ENCODE data around the gene FCHSD2. TPM values are rescaled to one million over a fixed set of nuclear protein-coding genes. Genes with fewer than 3 reads are reported as not detected.

Gene FCHSD2
- total and polyA plus RNA-seq, 4 donors, result 7.6 to 18.7 (median 9.9) TPM

DNA sequence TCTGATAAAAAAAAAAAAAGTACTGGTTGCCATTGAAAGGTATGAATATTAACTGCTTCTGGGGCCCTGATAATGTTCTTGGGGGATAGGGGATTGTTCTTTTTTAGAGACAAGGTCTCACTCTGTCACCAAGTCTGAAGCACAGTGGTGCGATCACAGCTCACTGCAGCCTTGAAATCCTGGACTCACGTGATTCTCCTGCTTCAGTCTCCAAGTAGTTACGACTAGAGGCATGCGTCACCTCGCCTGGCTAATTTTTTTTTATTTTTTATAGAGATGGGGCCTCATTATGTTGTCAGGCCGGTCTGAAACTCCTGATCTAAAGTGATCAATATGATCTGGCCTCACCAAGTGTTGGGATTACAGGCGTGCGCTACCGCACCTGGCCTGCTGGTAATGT lies 63.5 kb downstream of the FCHSD2 start:
- TF ChIP-seq GABPA (IDR thresholded peaks at IDR 0.05 in 1 of 2, conservative IDR thresholded peaks at IDR 0.05 in 1 of 2), result no peak
- TF ChIP-seq RXRA (IDR thresholded peaks at IDR 0.05), result no peak
- no peak for TF ChIP-seq HNF4A (conservative IDR thresholded peaks at IDR 0.05)
- TF ChIP-seq, protein P1, sequence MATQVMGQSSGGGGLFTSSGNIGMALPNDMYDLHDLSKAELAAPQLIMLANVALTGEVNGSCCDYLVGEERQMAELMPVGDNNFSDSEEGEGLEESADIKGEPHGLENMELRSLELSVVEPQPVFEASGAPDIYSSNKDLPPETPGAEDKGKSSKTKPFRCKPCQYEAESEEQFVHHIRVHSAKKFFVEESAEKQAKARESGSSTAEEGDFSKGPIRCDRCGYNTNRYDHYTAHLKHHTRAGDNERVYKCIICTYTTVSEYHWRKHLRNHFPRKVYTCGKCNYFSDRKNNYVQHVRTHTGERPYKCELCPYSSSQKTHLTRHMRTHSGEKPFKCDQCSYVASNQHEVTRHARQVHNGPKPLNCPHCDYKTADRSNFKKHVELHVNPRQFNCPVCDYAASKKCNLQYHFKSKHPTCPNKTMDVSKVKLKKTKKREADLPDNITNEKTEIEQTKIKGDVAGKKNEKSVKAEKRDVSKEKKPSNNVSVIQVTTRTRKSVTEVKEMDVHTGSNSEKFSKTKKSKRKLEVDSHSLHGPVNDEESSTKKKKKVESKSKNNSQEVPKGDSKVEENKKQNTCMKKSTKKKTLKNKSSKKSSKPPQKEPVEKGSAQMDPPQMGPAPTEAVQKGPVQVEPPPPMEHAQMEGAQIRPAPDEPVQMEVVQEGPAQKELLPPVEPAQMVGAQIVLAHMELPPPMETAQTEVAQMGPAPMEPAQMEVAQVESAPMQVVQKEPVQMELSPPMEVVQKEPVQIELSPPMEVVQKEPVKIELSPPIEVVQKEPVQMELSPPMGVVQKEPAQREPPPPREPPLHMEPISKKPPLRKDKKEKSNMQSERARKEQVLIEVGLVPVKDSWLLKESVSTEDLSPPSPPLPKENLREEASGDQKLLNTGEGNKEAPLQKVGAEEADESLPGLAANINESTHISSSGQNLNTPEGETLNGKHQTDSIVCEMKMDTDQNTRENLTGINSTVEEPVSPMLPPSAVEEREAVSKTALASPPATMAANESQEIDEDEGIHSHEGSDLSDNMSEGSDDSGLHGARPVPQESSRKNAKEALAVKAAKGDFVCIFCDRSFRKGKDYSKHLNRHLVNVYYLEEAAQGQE (IDR thresholded peaks at IDR 0.05), result no peak
- TF ChIP-seq, protein P2, sequence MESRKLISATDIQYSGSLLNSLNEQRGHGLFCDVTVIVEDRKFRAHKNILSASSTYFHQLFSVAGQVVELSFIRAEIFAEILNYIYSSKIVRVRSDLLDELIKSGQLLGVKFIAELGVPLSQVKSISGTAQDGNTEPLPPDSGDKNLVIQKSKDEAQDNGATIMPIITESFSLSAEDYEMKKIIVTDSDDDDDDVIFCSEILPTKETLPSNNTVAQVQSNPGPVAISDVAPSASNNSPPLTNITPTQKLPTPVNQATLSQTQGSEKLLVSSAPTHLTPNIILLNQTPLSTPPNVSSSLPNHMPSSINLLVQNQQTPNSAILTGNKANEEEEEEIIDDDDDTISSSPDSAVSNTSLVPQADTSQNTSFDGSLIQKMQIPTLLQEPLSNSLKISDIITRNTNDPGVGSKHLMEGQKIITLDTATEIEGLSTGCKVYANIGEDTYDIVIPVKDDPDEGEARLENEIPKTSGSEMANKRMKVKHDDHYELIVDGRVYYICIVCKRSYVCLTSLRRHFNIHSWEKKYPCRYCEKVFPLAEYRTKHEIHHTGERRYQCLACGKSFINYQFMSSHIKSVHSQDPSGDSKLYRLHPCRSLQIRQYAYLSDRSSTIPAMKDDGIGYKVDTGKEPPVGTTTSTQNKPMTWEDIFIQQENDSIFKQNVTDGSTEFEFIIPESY (IDR thresholded peaks at IDR 0.05), result no peak
- TF ChIP-seq YY1 (IDR thresholded peaks at IDR 0.05), result no peak
- TF ChIP-seq, protein P3, sequence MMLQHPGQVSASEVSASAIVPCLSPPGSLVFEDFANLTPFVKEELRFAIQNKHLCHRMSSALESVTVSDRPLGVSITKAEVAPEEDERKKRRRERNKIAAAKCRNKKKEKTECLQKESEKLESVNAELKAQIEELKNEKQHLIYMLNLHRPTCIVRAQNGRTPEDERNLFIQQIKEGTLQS (IDR thresholded peaks at IDR 0.05), result no peak
- H3K4me1 ChIP-seq (ENCODE audit: control insufficient read depth in 4 of 4, insufficient read depth in 4 of 4, low read length in 3 of 4), result peaks cover 0 to 2% (median under 1%) of the 10 kb centered on the region in 4 donors
- WGBS, result 98% methylated on average over 9 of the region's 9 CpGs
- DNase-seq (ENCODE audit: low spot score), result no peak
- H3K9ac ChIP-seq (ENCODE audit: low read depth in 1 of 2, low read length in 2 of 2), result no peak overlapping the region
- H3K27me3 ChIP-seq (ENCODE audit: control insufficient read depth in 4 of 4, insufficient read depth in 4 of 4, low read length in 3 of 4), result no peaks in the 10 kb centered on the region
- no peak overlapping the region for H3K27ac ChIP-seq (ENCODE audit: low read depth in 1 of 2, low read length in 2 of 2)
- peaks cover 0 to 5% (median 2%) of the 10 kb centered on the region in 4 donors for H3K36me3 ChIP-seq (ENCODE audit: control insufficient read depth in 4 of 4, insufficient read depth in 3 of 4, low read depth in 1 of 4, low read length in 3 of 4)
- peaks cover 0 to 4% (median 0%) of the 10 kb centered on the region in 4 donors for H3K9me3 ChIP-seq (ENCODE audit: control insufficient read depth in 4 of 4, low read length in 3 of 4)
- no peak overlapping the region for H3K4me3 ChIP-seq (ENCODE audit: low read depth in 1 of 3, low read length in 3 of 3)

DNA sequence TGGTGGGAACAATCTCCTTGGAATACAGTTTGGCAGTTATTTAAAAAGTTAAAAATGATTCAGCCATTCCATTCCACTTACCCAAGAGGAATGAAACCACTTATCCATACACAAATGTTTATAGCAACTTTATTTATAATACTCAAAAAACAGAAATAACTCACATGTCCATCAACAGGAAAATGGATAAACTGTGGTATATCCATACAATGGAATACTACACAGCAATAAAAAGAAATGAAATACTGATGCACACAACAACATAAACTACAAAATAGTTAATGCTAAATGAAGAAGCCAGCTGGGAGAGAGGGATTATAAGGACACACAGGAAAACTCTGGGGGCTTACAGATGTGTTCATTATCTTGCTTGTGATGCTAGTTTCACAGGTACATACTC lies 64.7 kb downstream of the FCHSD2 start:
- H3K27ac ChIP-seq (ENCODE audit: low read depth in 1 of 2, low read length in 2 of 2), result no peak overlapping the region
- no peak overlapping the region for H3K9ac ChIP-seq (ENCODE audit: low read depth in 1 of 2, low read length in 2 of 2)
- no peak overlapping the region for H3K4me3 ChIP-seq (ENCODE audit: low read depth in 1 of 3, low read length in 3 of 3)
- H3K4me1 ChIP-seq (ENCODE audit: control insufficient read depth in 4 of 4, insufficient read depth in 4 of 4, low read length in 3 of 4), result peaks cover 0 to 9% (median 8%) of the 10 kb centered on the region in 4 donors
- peaks cover 0 to 5% (median 2%) of the 10 kb centered on the region in 4 donors for H3K36me3 ChIP-seq (ENCODE audit: control insufficient read depth in 4 of 4, insufficient read depth in 3 of 4, low read depth in 1 of 4, low read length in 3 of 4)
- no peak for DNase-seq (ENCODE audit: low spot score)
- peaks cover 0 to 4% (median 0%) of the 10 kb centered on the region in 4 donors for H3K9me3 ChIP-seq (ENCODE audit: control insufficient read depth in 4 of 4, low read length in 3 of 4)
- TF ChIP-seq TAF1 (conservative IDR thresholded peaks at IDR 0.05) (no peak), RXRA (IDR thresholded peaks at IDR 0.05) (no peak), RAD21 (IDR thresholded peaks at IDR 0.05) (no peak)
- TF ChIP-seq, protein P3 (IDR thresholded peaks at IDR 0.05), result no peak
- H3K27me3 ChIP-seq (ENCODE audit: control insufficient read depth in 4 of 4, insufficient read depth in 4 of 4, low read length in 3 of 4), result no peaks in the 10 kb centered on the region

DNA sequence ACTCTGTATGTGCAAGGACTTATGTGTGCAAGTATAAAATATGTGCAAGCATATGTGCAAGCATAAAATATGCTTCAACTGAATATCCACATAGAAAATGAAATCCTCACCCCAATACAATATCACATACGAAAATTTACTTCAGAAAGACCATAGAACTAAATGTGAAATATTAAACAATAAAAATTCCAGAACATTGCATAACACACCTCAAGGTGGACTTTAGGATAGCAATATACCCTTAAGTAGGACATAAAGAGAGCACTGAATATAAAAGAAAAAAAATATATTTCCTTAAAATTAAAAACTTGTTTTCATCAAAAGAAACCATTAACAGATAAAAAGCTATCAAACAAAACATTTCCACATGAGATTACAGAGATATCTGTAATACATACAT lies 67.8 kb downstream of the FCHSD2 start:
- no peak overlapping the region for H3K27ac ChIP-seq (ENCODE audit: low read depth in 1 of 2, low read length in 2 of 2)
- H3K9me3 ChIP-seq (ENCODE audit: control insufficient read depth in 4 of 4, low read length in 3 of 4), result peaks cover 0 to 4% (median 0%) of the 10 kb centered on the region in 4 donors
- WGBS, result 81% methylated on average over 1 of the region's 1 CpG
- no peak overlapping the region for H3K9ac ChIP-seq (ENCODE audit: low read depth in 1 of 2, low read length in 2 of 2)
- H3K36me3 ChIP-seq (ENCODE audit: control insufficient read depth in 4 of 4, insufficient read depth in 3 of 4, low read depth in 1 of 4, low read length in 3 of 4), result peaks cover 0 to 5% (median under 1%) of the 10 kb centered on the region in 4 donors
- DNase-seq (ENCODE audit: low spot score), result no peak
- no peak overlapping the region for H3K4me3 ChIP-seq (ENCODE audit: low read depth in 1 of 3, low read length in 3 of 3)
- no peaks in the 10 kb centered on the region for H3K27me3 ChIP-seq (ENCODE audit: control insufficient read depth in 4 of 4, insufficient read depth in 4 of 4, low read length in 3 of 4)
- H3K4me1 ChIP-seq (ENCODE audit: control insufficient read depth in 4 of 4, insufficient read depth in 4 of 4, low read length in 3 of 4), result peaks cover 0 to 9% (median 8%) of the 10 kb centered on the region in 4 donors
- TF ChIP-seq, protein P2 (IDR thresholded peaks at IDR 0.05), result no peak
- TF ChIP-seq NR2F2 (IDR thresholded peaks at IDR 0.05) (no peak), GABPA (IDR thresholded peaks at IDR 0.05 in 1 of 2, conservative IDR thresholded peaks at IDR 0.05 in 1 of 2) (no peak), TAF1 (conservative IDR thresholded peaks at IDR 0.05) (no peak), FOXA1 (IDR thresholded peaks at IDR 0.05) (no peak)
- TF ChIP-seq, protein P4, sequence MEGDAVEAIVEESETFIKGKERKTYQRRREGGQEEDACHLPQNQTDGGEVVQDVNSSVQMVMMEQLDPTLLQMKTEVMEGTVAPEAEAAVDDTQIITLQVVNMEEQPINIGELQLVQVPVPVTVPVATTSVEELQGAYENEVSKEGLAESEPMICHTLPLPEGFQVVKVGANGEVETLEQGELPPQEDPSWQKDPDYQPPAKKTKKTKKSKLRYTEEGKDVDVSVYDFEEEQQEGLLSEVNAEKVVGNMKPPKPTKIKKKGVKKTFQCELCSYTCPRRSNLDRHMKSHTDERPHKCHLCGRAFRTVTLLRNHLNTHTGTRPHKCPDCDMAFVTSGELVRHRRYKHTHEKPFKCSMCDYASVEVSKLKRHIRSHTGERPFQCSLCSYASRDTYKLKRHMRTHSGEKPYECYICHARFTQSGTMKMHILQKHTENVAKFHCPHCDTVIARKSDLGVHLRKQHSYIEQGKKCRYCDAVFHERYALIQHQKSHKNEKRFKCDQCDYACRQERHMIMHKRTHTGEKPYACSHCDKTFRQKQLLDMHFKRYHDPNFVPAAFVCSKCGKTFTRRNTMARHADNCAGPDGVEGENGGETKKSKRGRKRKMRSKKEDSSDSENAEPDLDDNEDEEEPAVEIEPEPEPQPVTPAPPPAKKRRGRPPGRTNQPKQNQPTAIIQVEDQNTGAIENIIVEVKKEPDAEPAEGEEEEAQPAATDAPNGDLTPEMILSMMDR (IDR thresholded peaks at IDR 0.05; ENCODE audit: low read depth, low read length, missing input control), result no peak
- TF ChIP-seq, protein P1 (IDR thresholded peaks at IDR 0.05), result no peak

Measured in liver (tissue), 9 donors.